ENCODE results near the gene ITIH6.
"Not testable (repeated sequence)": the region's sequence is repeated elsewhere in the genome, so short reads cannot be mapped to it uniquely, and the experiment has no call there.

The ITIH6 gene

DNA sequence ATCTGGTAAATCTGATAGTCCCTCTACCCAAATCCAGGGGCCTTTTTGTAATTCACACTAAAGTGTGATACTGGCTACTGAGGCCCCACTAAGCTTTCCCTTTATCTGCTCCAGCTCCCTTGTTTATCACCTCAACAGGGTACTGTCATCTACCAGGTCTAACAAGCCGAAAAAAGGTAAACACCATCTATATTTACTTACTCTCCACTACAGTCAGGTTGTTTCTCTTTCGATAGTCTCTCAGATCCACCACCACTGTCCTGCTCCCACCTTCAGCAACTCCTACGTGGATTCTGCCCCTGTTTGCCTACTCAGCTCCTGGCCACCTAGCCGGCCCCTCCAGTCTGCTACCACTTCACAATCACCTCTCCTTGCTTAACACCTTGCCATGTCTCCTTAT lies 3.3 kb downstream of the ITIH6 start:
- FAIRE-seq, result no peak

DNA sequence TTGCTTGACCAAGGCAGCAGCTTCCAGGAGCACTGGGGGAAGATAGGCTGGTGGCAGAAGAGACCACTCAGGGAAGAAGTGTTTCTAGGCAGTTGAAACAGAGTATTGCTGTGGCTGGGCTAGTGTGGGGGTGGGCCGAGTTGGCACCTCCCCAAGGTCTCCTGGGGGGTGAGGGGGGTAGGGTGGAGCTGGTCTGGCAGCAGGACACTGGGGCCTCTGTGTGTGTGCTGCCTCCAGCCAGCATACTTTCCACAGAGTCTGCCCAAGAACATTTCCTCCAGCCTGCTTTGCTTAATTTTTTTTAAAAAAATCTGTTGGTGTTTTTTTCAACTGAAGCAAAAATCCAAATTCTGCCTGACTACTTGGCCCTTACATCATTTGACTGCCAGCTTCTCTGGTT lies 4.0 kb downstream of the ITIH6 start:
- FAIRE-seq, result no peak

DNA sequence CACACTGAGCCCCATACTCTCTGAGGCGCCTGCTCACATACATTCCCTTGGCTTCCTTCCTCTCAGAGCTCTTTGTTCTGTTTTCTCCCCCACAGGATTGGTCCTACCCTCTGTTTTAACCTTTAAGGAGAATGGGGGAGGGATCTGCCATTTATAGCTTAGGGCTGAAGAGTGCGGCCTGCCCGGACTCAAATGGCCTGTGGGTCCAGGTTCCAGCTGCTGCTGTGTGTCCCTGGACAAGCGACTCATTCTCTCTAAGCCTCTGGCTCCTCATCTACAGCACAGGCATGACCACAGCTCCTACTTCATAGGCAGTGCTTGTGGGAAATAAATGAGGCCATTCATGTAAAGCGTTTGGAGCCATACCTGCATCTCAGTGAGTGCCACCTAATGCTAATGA lies 8.7 kb downstream of the ITIH6 start:
- FAIRE-seq, result not testable (repeated sequence)

DNA sequence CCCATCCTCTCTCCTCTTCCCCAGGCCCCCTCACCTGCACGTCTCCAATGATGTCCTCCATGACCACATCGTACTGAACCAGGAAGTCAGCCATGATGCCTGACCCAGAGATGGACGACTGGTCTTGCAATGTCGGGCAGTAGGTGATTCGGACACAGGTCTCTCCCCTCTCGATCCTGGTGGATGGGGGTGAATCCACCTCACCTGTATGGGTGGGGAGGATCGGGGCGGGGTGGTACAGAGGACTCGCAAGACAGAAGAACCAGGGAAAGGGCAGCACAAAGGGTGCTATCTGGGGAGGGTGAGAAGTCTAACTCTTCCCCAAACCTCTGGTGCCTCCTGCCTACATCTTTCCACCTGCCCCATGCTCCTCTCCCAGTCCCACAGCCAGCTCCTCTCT lies 9.6 kb downstream of the ITIH6 start:
- FAIRE-seq, result no peak

DNA sequence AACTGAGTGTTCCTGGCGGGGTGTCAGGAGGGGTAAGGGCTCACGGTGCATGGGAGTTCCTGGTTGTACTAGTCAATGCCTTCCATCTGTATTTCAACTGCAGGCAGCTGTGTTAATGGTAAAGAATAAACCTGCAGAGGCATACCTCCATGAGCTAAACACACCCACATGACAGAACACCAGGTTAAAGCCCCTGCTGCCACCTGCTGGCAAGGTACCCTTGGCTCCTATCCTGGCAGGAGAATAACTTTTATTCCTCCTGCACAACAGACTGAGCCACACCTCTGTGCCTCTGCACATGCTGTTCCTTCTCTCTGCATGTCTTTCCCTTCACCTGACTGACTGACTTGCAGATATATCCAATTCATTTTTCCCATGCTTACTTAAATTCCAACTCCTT lies 11.1 kb downstream of the ITIH6 start:
- FAIRE-seq, result no peak

DNA sequence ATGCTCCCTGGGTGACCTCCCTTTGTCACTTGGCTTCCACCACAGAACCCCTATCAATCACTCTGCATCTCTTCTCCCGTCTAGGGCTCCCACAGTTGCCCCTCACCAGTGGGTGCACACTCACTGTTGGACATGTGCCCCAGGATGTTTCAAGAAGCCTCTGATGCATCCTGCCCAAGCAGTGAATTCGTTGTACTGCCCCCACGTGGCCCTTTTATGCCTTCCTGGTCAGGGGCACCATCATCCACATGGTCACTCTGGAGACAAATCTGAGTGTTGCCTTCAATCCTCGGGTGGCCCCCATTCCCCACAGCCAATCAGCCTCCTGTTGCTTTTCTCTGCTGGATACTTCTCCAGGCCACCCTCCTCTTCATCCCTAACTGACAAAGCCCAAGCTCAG lies 12.2 kb downstream of the ITIH6 start:
- no peak for FAIRE-seq

DNA sequence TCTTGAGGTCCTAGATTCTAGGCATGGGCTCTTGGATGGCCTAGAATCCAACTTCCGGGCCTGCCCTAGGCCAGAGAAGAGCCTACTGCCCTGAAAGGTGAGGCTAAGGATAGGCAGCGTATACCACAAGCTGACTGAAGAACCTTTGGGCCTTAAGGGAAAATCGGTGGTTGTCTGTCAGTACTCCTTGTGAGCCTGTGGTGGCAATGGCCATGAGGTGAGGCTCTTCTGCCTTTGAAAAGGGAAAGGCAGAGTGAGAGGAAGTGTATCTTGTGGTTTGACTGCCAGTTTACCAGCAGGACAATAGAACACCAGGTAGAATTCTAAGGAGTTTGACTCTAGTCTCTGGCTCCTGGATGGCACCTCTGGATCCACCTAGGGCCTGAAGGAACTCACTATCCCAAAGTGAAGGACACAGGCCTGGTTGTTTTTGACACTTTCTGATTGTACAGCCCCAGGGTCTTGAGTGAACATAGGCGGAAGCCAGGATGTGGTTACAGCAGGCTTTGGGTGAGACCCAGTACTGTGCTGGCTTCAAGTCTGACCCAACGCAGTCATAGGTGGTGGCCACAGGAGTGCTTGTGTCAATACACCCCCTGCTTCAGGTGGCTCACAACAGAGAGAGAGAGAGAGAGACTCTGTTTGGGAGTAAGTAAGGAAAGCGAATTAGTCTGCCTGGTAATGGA lies 20.9 kb downstream of the ITIH6 start:
- no peak for FAIRE-seq

DNA sequence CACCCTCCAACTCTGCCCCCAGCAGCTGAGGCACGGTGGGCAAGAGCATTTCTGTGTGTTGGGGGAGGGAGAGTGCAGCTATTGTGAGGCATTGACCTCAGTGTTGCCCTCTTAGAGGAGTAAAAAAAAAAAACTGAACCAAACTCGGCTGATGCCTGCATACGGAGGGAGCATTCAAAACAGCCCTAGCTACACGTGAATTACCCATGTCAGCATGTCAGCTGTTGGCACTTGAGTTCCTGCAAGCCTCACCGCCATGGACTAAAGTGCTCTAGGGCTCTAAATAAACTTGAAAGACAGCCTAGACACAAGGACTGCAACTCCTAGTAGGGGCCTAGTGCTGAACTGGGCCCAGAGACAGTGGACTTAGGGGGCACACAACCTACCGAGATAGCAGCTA lies 22.0 kb downstream of the ITIH6 start:
- no peak for FAIRE-seq

DNA sequence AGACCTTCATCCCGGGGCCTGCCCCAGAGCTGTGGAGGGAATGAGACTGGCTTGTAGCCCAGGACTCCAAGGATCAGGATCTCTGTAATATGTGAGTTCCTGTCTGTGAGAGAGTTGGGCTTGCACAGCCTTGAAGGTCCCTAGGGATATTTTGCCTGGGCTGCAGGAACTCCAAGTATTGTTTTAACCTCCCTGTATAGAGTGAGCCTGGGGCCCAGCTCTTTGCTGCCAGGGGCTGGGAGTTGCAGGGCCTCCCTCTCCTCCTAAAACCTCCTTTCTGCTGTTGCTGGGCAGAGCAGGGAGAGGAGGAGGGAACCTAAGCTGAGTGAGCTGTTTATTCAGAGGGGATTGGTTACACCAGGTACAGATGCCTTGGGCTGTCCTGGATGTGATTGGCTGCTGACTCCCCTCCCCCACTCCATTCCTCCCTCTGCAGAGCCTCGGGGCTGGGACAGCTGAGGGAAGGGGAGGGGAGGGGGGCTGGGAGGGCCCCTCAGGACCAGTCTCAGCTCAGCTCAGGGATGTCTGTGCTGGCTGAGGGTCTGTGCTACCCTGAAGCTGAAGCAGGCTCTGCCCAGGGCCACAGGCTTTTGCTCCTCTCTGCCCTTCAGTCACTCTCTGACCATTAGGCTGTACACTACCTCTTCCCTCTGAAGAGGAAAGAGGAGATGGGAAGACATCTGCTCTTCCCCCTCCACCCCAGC lies 23.5 kb downstream of the ITIH6 start:
- FAIRE-seq, result not testable (repeated sequence)

DNA sequence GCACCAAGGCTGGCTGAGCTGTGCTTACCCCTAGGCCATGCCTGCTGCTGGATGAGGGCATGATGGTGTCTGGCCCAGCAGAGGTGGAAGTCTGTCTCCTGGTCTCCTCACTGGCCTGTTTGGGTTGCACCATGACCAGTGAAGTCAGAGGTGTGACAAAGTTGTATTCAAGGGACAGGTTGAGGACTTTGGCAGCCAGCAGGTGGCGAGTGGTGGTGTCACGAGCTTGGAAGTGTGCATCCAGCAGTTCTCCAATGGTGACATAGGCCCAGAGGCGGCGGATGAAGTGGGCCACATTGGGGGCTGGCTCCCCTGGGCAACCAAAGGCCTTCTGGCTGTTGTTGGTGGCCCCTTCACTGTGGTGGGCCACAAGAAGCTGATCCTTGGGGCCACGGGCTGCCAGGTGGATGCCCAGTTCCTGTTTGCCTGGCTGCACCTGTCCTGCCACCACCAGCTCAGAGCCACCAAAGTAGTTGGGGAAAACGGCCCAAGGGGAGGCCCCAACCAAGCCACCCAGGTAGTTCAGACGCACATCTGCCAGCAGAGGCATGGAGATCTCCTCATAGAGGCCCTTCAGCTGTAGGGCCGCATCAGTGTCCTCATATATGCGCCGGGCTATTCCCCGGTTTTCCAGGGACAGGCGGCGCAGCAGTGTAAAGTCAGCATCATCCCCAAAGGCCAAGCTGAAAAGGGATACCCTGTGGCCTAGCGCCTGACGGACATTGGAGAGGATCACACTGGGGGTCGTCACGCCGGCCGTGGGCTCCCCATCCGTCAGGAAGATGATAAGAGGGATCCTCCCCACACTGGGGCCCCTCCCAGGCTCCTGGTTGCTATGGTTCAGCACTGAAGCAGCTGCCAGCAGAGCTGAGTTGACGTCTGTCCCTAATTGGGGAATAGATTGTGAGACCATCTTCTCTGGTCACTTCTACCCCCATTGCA lies 39.7 kb downstream of the ITIH6 start:
- no peak for FAIRE-seq

DNA sequence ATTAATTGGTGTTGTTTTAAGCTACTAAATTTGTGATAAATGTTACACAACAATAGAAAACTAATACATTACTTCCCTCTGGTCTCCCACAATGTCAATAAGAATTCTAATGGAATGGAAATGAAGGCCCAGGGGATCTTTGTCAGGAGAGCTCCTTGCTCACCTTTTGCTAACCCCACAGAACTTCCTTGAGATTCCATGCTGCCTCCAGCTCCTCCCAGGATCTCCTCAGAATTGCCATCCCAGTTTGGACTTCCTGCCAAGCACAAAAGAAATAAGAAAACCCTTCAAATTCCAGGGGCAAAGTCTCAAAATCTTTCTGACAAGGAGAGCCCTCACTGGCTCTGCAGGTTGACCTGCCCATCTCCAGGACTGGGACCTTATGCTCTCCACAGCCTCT lies 43.2 kb downstream of the ITIH6 start:
- FAIRE-seq, result no peak

DNA sequence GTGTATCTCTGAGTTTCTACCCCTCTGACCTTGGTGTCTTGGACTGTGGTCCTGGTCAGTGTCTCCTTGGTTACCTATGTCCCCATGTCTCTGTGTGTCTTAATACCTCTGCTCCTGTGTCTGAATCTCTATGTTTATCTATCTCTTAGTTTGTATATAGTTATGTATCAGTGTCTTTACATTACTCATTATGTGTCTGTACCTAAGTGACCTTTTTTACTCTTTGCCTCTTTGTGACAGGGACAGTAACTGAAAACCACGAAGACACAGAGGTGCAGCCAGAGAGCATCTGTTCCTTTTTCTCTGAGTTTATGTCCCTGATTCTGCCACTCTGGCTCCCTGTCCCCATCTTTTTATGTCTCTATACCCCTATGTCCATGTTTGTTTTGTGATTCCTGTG lies 49.4 kb downstream of the ITIH6 start:
- FAIRE-seq, result no peak

DNA sequence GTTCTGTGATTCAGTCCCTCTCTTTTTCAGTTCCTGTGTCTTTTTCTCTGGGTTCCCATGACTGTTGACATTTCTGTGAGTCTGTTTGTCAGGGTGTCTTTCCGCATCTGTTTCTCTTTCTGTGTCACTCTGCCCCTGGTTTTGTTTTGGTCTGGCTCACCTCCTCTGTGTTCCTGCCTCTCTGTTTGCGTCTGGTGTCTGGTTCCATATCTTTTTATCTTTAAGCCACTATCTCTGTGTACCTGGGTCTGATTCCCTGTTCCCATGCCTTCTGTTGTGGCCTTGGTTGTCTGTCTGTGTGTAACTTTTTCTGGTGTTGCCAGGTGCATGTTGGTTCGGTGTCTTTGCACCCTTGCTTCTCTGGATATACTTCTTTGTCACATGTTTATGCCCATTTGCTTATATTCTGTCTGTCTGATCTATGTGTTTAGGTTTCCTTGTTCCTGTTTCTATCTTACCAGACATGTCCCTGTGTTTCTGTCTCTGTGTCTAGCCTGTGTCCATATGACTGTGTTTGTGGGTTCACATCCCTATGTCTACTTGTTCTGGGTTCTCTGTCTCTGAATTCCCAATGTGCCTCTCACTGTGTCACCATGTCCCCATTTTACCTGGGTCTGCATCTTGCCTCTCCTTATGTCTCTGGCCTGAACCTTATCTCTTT lies 50.2 kb downstream of the ITIH6 start:
- FAIRE-seq, result no peak

DNA sequence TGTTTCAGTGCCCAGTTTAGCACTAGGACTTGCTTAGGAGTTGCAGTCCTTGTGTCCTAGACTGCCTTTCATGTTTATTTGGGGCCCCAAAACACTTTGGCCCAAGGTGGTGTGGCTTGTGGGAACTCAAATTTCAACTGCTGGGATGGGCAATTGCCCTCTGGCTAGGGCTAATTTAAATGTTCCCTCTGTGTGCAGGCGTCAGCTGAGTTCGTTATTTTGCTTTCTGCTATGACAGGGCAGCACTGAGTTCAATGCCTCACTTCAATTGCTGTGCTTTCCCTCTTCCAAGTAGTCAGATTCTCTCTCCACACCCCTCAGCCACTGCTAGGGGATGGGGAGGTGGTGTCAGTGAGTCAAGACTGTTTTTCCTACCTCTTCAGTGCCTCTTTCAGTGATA lies 51.1 kb downstream of the ITIH6 start:
- no peak for FAIRE-seq

DNA sequence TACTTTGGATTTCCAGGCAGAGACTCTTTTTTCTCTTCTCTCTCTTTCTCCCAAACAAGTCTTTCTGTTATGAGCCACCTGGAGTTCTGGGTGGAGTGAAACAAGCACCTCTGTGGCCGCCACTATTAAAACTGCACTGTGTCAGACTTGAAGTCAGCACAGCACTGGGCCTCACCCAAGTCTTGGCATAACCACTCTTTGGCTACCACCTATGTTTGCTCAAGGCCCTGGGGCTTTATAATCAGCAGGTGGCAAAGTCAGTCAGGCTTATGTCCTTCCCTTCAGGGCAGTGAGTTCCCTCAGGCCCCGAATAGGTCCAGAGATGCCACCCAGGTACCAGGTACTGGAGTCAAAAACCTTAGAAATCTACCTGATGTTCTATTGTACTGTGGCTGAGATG lies 52.4 kb downstream of the ITIH6 start:
- FAIRE-seq, result no peak

DNA sequence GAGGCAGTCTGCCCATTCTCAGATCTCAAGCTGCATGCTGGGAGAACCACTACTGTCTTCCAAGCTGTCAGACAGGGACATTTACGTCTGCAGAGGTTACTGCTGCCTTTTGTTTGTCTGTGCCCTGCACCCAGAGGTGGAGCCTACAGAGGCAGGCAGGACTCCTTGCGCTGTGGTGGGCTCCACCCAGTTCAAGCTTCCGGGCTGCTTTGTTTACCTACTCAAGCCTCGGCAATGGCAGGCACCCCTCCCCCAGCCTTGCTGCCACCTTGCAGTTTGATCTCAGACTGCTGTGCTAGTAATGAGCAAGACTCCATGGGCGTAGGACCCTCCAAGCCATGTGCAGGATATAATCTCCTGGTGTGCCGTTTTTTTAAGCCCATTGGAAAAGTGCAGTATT lies 59.5 kb downstream of the ITIH6 start:
- FAIRE-seq, result not testable (repeated sequence)

DNA sequence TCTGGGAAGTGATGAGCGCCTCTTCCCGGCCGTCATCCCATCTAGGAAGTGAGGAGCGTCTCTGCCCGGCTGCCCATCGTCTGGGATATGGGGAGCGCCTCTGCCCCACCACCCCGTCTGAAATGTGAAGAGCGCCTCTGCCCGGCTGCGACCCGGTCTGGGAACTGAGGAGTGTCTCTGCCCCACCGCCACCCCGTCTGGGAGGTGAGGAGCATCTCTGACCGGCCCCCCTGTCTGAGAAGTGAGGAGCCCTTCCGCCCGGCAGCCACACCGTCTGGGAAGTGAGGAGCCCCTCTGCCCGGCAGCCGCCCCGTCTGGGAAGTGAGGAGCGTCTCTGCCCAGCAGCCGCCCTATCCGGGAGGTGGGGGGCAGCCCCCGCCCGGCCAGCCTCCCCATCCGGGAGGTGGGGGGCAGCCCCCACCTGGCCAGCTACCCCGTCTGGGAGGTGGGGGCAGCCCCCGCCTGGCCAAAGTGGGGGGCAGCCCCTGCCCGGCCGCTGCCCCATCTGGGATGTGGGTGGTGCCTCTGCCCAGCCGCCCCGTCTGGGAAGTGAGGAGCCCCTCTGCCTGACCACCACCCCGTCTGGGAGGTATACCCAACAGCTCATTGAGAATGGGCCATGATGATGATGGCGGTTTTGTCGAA lies 61.6 kb downstream of the ITIH6 start:
- not testable (repeated sequence) for FAIRE-seq

DNA sequence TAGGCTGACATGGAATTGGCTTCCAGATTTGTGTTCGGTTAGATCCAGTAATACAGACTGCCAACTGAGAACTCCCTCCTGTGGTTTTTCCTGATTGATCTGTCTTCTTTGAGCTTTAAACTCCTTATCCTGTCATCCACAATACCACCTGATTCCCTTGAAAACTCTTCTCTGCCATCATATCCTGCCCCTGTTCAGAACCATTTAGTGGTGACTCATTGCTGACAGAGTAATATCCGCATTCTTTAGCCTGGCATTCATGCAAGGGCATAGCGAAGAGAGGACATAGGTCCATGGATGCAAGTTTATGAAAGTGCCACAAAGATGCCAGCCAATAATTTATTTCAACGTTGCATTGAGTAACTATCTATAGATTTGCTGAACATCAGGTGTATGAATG lies 76.6 kb downstream of the ITIH6 start:
- FAIRE-seq, result no peak

DNA sequence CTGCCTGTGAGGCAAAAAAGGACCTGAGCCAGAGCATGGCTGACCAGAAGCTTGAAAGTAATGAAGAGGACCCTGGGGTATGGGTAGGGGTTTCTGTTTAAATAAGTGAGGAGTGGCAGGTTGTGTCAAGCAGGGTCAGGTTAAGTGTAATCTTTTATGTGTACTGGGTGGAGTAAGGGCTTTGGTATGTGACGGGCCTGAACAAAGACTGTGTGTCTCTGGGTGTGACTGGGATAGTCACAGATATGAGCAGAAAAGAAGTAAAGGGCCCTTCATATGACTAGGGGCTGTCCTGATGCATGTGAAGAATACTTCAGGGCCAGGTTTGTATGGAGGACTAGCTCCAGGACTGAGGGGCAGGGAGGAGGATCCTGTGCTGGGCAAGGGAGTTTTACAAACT lies 82.4 kb downstream of the ITIH6 start:
- FAIRE-seq, result no peak

DNA sequence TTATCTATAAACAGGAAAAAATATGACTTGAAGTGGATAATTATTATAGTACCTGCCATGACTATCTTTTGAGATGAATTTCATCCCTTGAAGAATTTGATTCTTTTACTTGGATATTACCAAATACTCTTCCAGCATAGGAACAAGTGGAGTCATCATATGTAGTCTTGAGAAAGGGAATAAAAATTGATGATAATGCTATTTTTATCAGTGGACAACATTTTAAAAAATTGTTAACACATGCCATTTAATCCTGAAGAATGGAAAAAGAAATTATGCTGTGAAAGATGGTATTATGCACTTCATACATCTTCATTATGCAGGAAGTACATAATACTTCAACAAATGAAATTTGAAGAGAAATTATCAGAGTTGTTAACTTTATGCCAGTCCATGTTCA lies 83.6 kb downstream of the ITIH6 start:
- FAIRE-seq, result no peak

DNA sequence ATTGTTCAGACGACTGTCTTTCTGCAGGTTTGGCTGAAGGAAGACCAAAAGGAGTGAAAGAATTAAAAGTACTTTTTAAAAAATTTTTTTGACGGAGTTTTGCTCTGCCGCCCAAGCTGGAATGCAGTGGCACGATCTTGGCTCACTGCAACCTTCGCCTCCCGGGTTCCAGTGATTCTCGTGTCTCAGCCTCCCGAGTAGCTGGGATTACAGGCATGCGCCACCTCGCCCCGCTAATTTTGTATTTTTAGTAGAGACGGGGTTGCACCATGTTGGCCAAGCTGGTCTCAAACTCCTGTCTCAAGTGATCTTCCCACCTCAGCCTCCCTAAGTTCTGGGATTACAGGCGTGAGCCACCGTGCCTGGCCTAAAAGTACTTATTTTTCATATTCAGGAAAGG lies 86.3 kb downstream of the ITIH6 start:
- FAIRE-seq, result no peak

DNA sequence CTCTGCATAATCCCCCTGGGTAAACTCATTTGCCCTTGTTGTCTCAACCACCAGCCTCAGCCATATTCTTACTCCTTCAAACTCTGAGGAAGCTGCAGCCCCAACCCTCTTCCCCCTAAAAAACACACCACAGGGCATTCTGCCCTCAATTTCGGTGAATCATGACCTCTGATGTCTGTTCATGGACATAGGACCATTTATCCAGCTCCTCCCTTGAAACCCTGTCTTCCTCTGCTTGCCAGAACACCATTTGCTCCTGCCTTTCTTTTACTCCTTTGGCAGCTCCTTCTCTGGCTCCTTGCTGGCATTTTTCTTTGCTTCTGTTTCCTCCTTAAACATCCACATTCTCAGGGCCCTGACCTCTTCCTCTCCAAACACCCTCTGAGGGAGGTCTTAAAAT lies 87.1 kb downstream of the ITIH6 start:
- no peak for FAIRE-seq

DNA sequence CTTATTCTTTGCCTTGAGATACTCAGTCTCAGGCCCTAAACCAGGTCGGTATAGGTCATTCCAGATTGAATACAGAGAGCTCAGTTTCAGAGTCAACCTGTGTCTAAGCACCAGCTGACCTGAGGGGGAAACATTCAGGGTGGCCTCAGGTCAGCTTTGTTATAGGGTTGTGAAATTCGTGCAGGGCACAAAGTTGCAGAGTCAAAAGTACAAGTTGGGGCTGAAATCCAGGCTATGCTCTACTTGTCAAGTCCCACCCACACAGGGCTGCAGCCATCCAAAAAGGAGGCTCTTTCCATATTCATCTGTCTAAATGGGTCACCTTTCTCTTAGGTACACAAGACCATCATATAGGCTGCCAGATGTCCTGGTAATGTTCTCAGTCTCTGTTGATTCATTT lies 89.7 kb downstream of the ITIH6 start:
- FAIRE-seq, result no peak

Measured in A204.1 (cell line).